ENCODE data around the gene CYP1A1.
"Not testable (repeated sequence)": the region's sequence is repeated elsewhere in the genome, so short reads cannot be mapped to it uniquely, and the experiment has no call there.

Gene CYP1A1

GRCh38 chr15:74735305-74735704 is 10.0 kb upstream of the CYP1A1 start:
- DNase-seq (ENCODE audit: low read depth), result no peak

- DNase-seq (ENCODE audit: low read depth), result no peak
Observed at GRCh38 chr15:74733269-74733668, 7.9 kb upstream of the CYP1A1 start.

GRCh38 chr15:74732846-74733245 is 7.5 kb upstream of the CYP1A1 start:
- no peak for DNase-seq (ENCODE audit: low read depth)

- no peak for DNase-seq (ENCODE audit: low read depth)
Observed at GRCh38 chr15:74730619-74731316, 5.4 kb upstream of the CYP1A1 start.

GRCh38 chr15:74729372-74729771 is 4.0 kb upstream of the CYP1A1 start:
- DNase-seq (ENCODE audit: low read depth), result not testable (repeated sequence)

GRCh38 chr15:74728699-74729098 is 3.4 kb upstream of the CYP1A1 start:
- not testable (repeated sequence) for DNase-seq (ENCODE audit: low read depth)

GRCh38 chr15:74727727-74728126 is 2.4 kb upstream of the CYP1A1 start:
- DNase-seq (ENCODE audit: low read depth), result no peak

- no peak for DNase-seq (ENCODE audit: low read depth)
Observed at GRCh38 chr15:74726774-74727164, 1.4 kb upstream of the CYP1A1 start.

- DNase-seq (ENCODE audit: low read depth), result peak; percentile 79
Observed at GRCh38 chr15:74725845-74726773, 781 bp upstream of the CYP1A1 start.

- no peak for DNase-seq (ENCODE audit: low read depth)
Observed at GRCh38 chr15:74724570-74725224, 631 bp downstream of the CYP1A1 start.

- no peak for DNase-seq (ENCODE audit: low read depth)
Observed at GRCh38 chr15:74723754-74724334, 1.5 kb downstream of the CYP1A1 start.

GRCh38 chr15:74723187-74723586 is 2.1 kb downstream of the CYP1A1 start:
- DNase-seq (ENCODE audit: low read depth), result no peak

GRCh38 chr15:74722591-74722990 is 2.7 kb downstream of the CYP1A1 start:
- DNase-seq (ENCODE audit: low read depth), result no peak

- no peak for DNase-seq (ENCODE audit: low read depth)
Observed at GRCh38 chr15:74716651-74717050, 8.7 kb downstream of the CYP1A1 start.

GRCh38 chr15:74712311-74712710 is 13.0 kb downstream of the CYP1A1 start:
- no peak for DNase-seq (ENCODE audit: low read depth)

GRCh38 chr15:74710319-74711094 is 14.8 kb downstream of the CYP1A1 start:
- no peak for DNase-seq (ENCODE audit: low read depth)

GRCh38 chr15:74709892-74710291 is 15.4 kb downstream of the CYP1A1 start:
- DNase-seq (ENCODE audit: low read depth), result no peak

GRCh38 chr15:74709011-74709410 is 16.3 kb downstream of the CYP1A1 start:
- DNase-seq (ENCODE audit: low read depth), result no peak

- DNase-seq (ENCODE audit: low read depth), result no peak
Observed at GRCh38 chr15:74696808-74697207, 28.5 kb downstream of the CYP1A1 start.

- no peak for DNase-seq (ENCODE audit: low read depth)
Observed at GRCh38 chr15:74696398-74696729, 29.0 kb downstream of the CYP1A1 start.

- peak; percentile 64 for DNase-seq (ENCODE audit: low read depth)
Observed at GRCh38 chr15:74695597-74696397, 29.5 kb downstream of the CYP1A1 start, which contains the start of gene EDC3. Gene EDC3 (minus strand): TSS chr15:74696024. CDS start chr15:74675124, 20,900 bp downstream.

Data from CMK (cell line).